GM18505 (cell line): ENCODE measurements around the gene NKAIN4.

Source experiments
- ATAC-seq: cut with Tn5 transposase; IDR thresholded peaks from one replicate; pipeline ENCODE4 v1.9.1; 2021; ENCODE audit not compliant: unreplicated experiment
- POLR2A ChIP-seq: IDR thresholded peaks from 4 replicates; pipeline ENCODE4 v1.6.1; 2011; ENCODE audit warnings: borderline replicate concordance; ENCODE audit not compliant: insufficient read depth, insufficient read length; ENCODE audit errors: extremely low read depth

Gene NKAIN4

DNA sequence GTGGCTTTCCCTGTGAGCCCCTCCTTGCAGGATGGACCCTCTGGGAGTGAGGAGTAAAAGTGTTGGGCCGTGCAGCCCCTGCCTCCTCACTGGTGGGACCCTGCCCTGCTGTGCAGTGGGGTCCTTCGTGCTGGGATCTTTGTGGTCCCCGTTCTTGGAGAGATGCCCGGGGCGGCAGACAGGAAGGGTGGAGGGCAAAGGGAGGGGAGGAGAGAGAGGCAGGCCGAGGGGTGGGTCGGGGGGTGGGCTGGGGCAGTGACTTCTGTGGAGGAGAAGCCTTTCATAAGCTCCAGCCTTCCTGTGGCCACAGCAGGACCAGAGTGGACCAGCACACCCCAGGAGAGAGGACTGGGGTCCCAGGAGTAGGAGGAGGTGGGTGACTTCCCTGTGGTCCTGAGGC lies 38.6 kb upstream of the NKAIN4 start, which contains the start of gene COL20A1:
TSS of gene COL20A1 (plus strand) at position 283 of the 400 bp plus-strand sequence. CDS start 1,922 bp downstream, outside the sequence.
- no peak for TF ChIP-seq POLR2A
- ATAC-seq, result no peak

DNA sequence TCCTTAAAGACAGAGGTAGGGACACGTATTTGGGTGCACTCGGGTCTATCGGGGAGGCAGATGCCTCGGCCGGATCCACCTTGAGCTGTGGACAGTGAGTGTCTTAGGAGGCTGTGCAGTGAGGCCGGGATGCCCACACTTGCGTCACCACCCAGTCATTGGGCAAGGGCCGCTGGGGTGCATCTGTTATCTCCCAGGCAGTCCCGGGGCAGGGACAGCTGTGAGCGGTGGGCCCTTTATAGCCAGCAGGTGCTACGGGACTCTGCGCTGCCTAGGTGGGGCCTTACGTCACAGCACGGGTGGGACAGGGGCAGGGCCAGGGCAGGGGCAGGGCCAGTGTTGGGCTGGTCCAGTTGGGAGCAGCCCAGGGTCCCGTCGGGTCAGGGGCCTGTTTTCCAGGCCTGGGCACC lies 38.0 kb upstream of the NKAIN4 start:
- no peak for TF ChIP-seq POLR2A
- ATAC-seq, result no peak

DNA sequence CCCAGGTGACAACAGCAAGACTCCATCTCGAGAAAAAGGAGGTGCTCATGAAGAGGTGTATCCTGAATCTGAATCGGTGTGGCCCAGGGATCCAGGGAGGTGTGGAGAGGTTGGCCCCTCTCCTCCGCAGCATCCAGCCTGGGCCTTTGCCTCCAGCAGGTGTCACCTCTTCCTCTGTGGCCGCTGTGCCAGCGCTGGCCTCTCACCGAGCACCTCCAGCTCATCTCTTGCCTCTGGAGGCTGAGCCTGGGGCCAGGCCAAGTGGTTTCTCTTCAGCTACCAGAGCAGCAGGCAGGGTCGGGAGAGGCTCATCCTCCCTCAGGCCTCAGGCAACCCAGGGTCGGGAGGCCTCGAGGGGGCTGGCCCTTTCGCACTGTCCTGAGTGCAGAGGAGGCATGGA lies 37.5 kb upstream of the NKAIN4 start:
- no peak for ATAC-seq
- TF ChIP-seq POLR2A, result no peak

DNA sequence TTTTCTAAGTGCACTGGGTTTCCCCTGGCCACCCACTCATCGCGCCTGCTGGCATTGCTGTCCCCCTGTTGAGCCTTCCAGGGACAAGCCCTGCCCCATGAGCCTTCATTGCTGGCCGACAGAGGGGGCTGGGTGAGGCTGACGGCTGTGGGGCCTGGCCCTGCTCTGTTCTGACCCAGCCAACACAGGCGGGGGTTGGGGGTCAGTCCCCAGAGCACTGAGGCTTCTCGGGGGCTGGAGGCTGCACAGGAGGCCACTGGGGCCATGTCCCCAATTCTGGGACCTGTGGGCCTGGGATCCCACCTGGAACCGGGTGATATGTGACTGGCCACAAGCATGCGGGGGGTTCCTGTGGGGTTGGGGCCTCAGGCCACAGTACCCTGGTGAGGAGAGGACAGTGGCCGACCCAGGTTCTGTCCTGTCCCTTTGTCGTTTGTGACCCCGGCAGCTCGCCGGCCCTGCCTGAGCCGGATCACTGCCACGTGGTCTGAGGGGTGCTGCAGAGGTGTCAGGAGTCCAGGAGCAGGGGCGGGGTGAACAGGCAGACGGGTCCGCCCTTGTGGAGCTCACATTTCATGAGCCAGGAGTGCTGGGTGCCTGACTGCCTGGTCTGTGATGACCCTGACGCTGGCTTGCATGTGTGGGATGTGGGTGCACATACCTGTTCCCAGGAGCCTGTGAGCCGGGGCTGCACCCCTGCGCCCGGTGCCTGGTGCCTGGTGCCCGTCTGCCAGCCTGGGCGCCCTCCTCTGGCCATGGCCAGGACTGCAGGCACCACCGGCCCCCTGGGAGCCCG lies 36.6 kb upstream of the NKAIN4 start:
- no peak for TF ChIP-seq POLR2A
- ATAC-seq, result no peak

DNA sequence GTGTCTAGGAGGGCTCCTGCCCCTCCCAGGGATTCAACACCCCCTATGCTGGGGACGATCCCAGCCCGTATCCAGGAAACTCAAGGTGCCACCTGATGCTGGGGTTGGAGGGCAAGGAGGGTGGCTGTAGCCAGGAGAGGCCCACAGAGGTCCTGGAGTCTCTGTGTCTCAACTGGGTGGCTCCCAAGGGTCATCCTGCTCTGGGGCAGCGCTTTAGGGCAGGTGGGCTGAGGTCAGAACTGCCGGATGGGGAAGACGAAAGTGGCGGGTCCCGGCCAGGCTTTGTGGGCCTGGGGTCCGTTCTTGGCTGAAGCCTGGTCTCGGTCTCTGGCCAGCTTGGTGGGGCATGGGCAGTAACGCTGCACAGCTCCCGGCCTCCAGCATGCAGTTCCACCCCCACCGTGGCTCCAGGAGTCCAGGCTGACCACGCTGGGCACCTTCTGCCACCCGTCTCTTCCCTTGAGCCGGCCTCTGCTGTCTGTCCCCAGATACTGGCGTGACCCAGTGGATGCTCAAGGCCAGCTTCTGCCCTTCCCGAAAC lies 35.9 kb upstream of the NKAIN4 start:
- no peak for ATAC-seq
- TF ChIP-seq POLR2A, result no peak

DNA sequence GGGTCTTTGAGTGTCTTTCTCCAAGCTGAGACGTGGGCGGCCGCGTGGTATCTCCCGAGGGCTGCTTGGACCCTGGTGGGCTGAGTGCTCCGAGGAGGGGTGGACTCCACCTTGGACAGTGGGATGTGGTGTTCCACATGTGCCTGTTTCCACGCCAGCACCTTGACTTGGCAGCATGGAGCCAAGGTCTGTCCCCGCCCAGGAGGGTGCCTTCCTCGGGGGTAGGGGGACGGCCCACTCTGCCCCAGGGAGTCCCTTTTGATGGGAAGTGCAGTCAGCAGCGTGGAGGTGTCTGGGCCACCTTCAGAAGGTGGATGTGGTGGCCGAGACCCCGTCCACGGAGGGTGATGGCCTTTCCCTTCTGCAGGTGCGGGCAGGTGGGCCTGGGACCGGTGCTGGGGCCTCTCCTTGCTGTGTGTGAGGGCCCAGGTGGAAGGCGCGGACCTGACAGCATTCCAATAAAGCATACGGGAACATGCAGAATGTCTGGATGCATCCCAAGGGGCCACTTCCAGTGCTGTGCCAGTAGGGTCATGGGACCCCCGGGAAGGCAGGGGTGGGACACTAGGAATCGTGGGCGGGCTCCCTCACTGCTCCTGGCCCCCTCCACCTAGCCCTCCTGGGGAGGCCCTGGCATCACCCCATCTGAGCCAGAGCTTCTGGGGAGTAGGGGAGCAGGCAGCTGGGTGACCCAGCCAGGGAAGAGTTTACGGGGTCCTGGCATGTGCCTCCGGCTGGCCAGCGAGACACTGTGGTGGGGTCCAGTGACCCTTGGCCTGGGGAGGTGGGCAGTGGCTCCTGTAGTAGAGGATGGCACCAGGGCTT lies 35.3 kb upstream of the NKAIN4 start:
- ATAC-seq, result no peak
- TF ChIP-seq POLR2A, result no peak

DNA sequence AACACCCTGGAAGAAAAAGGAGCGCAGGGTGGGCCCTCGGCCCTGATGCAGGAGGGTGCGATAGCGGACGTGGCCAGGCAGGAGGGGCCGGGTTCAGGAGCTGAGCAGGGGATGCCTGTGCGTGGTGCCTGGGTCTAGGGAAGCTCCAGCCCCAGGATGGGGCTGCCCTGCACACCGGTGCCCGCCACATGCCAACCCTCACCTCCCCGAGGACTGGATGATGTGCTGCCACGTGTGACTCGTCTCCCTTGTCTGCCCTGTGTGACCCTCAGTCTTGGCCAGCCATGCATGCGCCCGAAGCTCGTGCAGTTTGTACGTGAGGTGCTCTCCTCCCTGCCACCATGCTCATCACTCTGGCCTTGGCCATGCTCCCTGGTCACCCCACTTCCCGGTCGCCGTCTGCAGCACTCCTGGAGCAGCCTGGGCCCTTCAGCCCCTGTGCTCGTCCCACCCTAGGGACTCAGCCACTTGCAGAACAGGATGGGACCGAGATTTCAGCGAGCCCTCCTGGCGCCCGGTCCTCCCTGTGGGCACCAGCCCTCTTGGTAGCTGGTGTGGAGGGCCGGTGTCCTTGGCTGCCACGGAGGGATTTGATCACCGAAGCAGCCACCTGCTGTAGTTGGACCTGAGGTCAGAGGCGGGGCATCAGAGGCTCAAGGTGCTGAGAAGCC lies 34.5 kb upstream of the NKAIN4 start:
- no peak for TF ChIP-seq POLR2A
- ATAC-seq, result no peak

DNA sequence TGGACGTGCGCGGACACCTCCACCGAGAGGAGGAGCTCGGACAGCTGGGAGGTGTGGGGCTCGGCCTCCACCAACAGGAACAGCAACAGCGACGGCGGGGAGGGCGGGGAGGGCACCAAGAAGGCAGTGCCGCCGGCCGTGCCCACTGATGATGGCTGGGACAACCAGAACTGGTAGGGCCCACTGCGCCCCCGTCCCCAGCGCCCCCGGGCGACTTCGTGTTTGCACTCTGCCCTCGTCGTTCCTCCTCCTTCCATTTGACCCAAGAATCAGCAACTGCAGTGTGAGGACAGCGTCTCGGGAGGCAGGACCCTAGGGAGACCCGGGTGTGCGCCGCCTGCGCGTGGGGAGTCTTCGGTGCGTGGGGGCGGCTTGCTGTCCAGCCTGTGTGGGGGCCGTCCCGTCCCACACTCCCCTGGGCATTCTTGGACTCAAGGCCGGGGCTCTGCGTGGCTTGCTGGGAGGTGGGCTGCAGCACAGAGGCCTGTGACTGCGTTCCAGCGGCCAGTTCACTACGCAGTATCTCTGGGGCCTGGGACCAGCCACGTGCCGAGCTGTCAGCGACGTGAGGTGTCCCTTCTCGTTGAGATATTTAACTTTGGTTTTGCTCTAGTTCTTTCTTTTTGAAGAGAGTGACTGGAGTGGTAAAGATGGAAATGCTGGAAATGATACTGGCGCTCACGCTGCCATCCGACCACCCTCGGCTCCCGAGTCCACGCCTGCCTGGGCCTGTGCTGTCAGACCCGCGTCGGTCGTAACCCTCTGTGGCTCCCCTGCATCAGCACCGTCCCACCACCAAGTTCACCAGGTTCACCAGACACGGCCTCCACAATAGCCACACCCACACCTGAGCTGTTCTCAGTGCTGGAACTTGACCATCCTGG lies 33.7 kb upstream of the NKAIN4 start:
- no peak for ATAC-seq
- TF ChIP-seq POLR2A, result no peak

DNA sequence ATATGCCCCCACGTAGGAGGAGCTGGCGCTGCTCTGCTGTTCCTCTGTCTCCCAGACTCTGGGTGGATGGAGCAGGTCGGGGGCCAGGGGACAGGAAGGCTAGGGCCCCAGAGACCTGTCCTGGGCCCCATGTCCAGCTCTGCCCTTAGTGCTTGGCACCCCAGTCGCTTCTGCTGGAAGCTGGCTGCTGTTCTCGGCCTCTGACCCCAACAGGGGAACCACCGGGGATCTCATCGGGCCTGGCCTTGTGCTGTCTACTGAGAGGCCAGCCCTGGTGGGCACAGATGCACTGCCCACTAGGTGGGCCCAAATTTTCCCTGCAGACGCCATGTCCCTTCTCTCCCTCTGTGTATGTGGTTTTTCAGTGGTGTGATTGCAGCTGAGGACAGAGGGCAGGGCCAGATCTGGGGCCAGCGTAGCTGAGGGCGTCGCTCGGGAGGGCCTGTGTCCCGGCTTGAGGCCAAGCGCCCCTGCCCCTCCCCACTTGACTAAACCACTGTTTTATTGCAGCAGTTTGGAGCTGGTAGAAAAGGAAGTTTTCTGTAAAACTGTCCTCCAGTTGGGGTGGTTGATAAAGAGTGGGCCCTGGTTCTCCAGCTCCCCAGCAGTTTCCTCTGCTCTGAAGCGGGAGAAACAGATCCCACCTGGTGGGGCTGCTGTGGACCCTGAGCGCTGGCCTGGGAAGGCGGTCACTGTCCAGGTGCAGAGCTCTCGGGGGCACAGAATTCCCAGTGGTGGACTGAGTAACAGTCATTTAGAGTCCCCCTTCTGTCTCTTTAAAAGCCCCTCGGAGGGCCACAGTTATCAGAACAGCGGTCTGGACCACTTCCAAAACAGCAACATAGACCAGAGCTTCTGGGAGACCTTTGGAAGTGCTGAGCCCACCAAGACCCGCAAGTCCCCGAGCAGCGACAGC lies 32.8 kb upstream of the NKAIN4 start:
- no peak for ATAC-seq
- TF ChIP-seq POLR2A, result no peak

DNA sequence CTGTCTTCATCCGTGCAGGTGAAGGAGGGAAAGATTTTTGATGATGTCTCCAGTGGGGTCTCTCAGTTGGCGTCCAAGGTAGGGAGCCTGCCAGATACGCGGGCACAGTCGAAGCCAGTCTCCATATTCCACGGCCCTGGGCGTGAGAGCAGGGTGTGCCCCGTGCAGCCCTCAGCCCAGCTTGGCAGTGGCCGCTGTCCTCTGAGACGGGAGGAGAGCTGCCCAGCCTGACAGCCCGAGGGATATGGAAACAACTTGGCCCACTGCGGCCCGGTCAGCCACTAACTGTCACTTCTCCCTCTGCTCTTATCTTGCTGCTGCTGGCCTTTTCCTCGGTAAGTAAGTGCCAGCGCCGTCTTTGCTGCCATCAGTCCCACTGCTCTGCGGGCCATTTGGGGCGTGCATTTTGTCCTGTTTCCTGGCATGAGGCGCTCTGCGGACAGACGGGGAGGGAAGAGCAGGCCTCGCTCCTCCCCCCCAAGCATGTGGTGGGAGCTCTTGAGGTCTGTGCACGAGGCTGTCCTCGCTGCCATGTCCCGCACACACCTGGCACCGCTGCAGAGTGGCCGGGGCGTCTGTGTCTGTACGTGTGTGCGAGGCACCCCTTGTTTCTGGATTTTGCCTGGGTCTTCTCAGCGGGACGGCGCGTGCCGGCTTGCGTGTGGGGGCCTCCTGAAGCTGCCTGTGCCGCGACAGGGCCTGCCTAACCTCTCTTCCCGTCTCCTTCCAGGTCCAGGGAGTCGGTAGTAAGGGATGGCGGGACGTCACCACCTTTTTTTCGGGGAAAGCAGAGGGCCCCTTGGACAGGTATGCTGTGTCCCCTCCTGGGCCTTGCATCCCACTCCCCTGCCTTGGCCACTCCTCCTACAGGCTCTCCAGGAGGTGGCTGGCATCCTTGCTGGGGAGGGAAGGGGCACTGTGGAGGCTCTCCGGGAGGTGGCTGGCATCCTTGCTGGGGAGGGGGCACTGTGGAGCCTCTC lies 31.7 kb upstream of the NKAIN4 start:
- ATAC-seq, result no peak
- no peak for TF ChIP-seq POLR2A

DNA sequence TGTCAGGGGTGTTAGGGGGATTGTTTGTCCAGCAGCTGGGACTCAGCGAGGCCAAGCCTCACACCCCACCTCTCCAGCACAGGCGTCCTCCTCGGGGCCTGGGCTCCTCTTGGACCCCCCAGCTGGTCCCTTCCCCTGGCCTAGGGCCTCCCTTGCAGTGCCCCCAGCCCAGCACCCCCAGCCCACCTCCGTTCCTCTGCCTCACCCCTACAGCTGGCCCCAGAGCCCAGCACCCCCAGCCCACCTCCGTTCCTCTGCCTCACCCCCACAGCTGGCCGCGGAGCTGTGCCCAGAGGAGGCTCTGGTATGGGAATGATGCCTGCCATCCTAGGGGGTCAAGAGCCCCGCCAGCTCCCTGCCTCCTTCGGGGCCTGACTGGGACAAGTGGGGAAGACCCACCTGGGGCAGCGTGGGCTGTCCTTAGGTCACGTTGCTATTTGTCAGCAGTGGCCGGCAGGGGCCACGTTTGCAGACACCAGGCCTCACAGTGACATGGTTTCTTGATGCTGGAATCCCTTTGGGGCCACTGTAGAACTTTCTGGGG lies 30.8 kb upstream of the NKAIN4 start:
- TF ChIP-seq POLR2A, result no peak
- ATAC-seq, result no peak

DNA sequence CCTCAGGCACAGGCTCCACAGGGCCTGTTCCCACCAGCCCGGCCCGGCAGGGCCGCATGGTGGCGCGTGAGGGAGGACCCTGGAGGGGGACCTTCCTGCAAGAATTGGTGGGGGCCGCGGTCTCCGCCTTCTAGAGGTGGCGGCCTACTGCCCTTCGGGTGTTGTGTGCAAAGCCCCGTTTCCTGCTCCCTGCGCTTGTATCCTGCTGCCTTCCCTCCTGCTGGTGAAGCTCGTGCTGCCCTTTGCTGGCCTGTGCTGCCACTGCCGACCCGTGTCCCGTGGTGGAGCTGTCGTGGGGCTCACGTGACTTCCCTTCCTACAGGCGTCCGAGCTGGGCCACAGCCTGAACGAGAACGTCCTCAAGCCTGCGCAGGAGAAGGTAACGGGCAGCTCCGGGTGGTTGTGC lies 30.3 kb upstream of the NKAIN4 start:
- TF ChIP-seq POLR2A, result no peak
- ATAC-seq, result no peak
